NCI-H1694 (cell line): ENCODE results near the gene BACE1-AS.
A peak's percentile ranks its signal among the peaks of the same experiment; 100 is the strongest.
"Not testable (repeated sequence)": the region's sequence is repeated elsewhere in the genome, so short reads cannot be mapped to it uniquely, and the experiment has no call there.

ENCODE experiments used
- DNase-seq: peaks from one replicate; lab custom pipeline; 2025; lab: John Stamatoyannopoulos, UW

Gene BACE1-AS

DNA sequence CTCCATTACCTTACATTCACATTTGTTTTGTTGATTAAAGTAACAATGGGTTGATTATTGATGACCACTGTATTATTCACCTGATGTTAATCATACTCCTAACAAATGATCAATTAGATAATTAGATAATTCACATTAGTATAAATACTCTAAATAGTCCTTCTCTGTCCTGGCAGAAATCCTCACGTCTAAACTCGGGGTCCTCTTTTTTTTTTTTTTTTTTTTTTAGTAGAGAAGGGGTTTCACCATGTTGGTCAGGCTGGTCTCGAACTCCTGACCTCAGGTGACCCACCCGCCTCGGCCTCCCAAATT is 36.1 kb downstream of the BACE1-AS start:
- DNase-seq, result not testable (repeated sequence)

DNA sequence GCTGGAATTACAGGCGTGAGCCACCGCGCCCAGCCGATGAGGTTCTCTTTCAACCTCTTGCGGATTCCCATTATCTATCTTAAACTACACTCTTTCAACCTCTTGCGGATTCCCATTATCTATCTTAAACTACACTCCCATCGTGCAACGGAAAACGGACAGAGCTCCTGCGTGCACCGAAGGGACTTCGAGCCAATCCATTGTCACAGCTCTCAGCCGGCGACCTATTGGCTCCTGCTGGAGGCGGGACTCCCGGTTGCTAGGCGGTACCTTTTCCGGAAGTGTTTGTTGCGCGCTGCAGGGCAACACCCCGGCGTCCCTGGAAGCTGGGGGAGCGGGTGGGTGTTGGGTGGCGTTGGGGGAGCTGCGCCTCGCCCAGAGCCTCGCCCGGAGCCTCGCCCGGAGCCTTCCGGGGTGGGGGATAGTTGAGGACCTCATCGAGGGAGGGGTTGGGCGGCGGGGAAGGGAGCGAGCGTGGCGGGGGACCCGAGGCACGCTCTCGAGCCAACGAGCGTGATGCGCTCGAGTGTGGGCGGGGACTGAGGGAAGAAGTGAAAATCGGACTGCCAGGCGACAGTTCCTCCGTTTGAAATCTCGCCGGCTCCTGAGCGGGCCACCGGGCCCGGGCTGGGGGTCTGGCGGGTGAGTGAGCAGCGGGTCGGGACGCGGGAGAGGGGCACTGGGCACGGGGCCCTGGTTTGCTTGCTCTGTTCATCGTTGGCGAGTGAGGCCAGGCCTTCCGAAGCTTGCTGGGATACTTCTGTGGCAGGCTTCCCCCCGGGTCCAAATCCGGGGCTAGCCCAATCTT is 36.6 kb downstream of the BACE1-AS start, which contains the start of gene CEP164:
Gene CEP164 (plus strand): TSS at position 288 of the 808 bp plus-strand sequence. CDS start 10,733 bp downstream, outside the sequence.
- DNase-seq, result peak; percentile 58

- DNase-seq, result no peak
These were observed 37.3 kb downstream of the BACE1-AS start for GRCh38 chr11:117328375-117329010.

GRCh38 chr11:117332843-117333242 is 41.7 kb downstream of the BACE1-AS start:
- no peak for DNase-seq

- no peak for DNase-seq
These were observed 42.8 kb downstream of the BACE1-AS start for GRCh38 chr11:117333917-117334316.

- DNase-seq, result no peak
These were observed 43.8 kb downstream of the BACE1-AS start for GRCh38 chr11:117334896-117335295.

DNA sequence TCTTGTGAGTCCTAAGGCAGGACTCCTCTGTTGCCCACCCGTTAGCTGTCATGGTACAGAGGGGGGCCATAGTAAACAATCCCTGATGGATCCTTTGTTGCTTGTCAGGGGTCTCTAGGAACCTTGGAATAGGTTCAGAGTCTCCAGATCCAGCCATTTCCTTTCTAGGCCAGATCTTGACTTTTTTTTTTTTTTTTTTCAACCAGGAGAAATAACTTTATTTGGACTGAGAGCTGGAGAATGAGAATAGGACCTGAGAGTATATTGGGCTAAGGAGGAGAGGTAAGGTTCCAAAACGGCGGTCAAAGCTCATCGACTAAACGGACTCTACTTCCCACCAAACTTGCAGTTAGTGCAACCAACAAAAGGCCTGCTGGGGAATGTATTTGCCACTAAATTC is 44.3 kb downstream of the BACE1-AS start:
- DNase-seq, result no peak

- no peak for DNase-seq
These were observed 45.9 kb downstream of the BACE1-AS start for GRCh38 chr11:117337076-117337475.
